Measurements from ENCODE around the gene YPEL1.
A peak's percentile ranks its signal among the peaks of the same experiment; 100 is the strongest.

YPEL1 gene, protein sequence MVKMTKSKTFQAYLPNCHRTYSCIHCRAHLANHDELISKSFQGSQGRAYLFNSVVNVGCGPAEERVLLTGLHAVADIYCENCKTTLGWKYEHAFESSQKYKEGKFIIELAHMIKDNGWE

DNA sequence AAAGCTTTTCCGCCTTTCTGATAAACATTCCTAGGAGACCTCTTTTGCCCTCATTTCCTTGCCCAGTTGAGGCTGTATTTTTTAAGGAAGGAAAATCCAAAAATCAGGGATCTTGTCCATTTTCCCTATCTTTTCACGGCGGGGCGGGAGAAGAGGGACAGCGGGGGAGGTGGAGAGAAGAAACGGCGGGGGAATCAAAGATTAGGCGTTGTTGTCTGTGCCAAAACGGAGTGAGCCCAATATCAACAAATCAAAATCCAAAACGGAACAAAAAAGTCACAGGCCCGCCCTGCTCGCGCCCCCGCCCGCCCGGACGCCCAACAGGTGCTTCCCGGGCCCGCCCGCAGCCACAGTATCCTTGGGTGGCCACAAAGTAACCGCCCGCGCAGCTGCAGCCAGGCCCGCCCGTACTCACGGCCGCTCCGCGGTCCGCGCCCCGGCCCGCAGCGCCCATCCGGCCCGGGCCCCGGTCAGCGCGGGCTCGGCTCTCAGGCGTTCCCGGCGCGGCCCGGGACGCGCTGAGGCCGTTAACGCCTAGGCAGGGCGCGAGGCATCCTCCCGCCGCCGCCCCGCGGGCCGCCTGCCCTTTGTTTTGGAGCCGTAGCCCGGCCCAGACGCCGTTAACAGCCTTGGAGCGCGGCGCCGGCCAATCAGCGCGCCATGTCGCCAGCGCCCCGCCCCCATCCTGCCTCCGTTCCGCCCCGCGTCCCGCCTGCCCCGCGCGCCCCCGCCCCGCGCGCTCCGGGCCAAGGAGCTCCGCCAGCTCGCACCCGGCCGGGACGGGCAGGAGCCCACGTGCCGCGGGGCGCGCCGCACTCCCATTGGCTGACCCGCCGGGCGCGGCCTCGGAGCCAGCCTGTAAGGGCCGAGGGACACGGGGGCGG lies at the start of gene YPEL1:
TSS of gene YPEL1 (minus strand) at position 595 of the 884 bp plus-strand sequence. CDS start 25,050 bp downstream, outside the sequence.
- TF ChIP-seq CTCF (IDR thresholded peaks at IDR 0.05; ENCODE audit: low read depth, low read length, missing control alignments): no peak
- peak within 1 kb of the TSS; percentile 49 for H3K4me3 ChIP-seq (ENCODE audit: low read depth, low read length)
- DNase-seq (ENCODE audit: low read depth): peak; percentile 60

- TF ChIP-seq CTCF (IDR thresholded peaks at IDR 0.05; ENCODE audit: low read depth, low read length, missing control alignments): no peak
- no peak overlapping the region for H3K4me3 ChIP-seq (ENCODE audit: low read depth, low read length)
- no peak for DNase-seq (ENCODE audit: low read depth)
Observed at GRCh38 chr22:21780259-21780658, 44.7 kb upstream of the YPEL1 start.

DNA sequence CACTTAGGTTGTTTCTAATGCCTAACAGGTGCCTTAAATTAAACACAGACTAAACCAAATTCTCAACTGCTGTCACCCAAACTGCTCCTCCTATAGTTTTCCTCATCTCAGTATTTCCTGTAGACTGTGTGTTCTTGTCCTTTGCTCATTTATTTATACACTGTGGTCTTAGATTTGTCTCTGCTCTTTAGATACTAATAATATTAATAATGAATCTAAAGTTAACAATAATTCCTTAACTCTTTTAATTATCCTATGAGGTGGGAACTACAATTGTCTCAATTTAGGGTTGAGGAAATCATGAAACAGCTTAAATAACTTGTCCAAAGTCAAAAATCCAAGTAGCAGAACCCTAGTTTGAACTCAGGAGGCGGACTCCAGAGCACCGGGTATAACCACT lies 43.9 kb upstream of the YPEL1 start:
- TF ChIP-seq CTCF (IDR thresholded peaks at IDR 0.05; ENCODE audit: low read depth, low read length, missing control alignments): no peak
- DNase-seq (ENCODE audit: low read depth): no peak
- H3K4me3 ChIP-seq (ENCODE audit: low read depth, low read length): no peak overlapping the region

GRCh38 chr22:21778705-21779363 lies 43.2 kb upstream of the YPEL1 start:
- TF ChIP-seq CTCF (IDR thresholded peaks at IDR 0.05; ENCODE audit: low read depth, low read length, missing control alignments): no peak
- no peak overlapping the region for H3K4me3 ChIP-seq (ENCODE audit: low read depth, low read length)
- DNase-seq (ENCODE audit: low read depth): no peak

DNA sequence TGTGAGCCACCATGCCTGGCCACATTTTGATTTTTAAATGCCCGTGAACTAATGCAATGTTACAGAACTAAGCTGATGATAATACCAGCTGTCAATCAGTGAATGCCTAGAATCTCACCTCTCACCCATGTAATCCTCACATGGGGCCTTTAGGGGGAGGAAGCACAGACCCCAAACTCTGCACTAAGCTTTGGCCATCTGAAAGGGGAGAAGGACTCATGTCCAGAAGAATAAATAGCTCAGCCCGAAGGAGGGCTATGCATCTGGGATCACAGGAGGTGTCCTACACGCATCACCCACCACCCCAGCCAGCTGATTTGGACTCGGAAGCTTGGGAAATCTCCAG lies 36.0 kb upstream of the YPEL1 start:
- H3K4me3 ChIP-seq (ENCODE audit: low read depth, low read length): no peak overlapping the region
- no peak for TF ChIP-seq CTCF (IDR thresholded peaks at IDR 0.05; ENCODE audit: low read depth, low read length, missing control alignments)
- DNase-seq (ENCODE audit: low read depth): no peak

DNA sequence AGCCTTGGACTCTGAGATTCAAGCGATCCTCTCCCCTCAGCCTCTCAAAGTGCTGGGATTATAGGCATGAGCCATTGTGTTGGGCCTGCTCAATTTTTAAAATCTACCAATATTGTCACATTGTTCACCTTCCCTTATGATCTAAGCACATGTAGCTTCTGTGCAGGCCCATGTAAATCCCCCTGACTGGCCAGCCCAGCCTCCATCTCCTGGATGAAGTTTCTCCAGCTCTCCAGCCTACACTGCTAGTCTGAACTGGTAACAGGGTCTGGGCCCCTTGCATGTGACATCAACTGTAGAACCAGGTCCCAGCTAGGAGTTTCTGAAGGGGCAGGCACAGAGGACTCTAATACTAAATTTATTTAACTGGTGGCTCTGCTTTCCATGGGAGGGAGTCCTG lies 32.8 kb upstream of the YPEL1 start:
- no peak overlapping the region for H3K4me3 ChIP-seq (ENCODE audit: low read depth, low read length)
- TF ChIP-seq CTCF (IDR thresholded peaks at IDR 0.05; ENCODE audit: low read depth, low read length, missing control alignments): no peak
- DNase-seq (ENCODE audit: low read depth): no peak
